ENCODE measurements around the gene ATP2B2.

Gene ATP2B2

DNA sequence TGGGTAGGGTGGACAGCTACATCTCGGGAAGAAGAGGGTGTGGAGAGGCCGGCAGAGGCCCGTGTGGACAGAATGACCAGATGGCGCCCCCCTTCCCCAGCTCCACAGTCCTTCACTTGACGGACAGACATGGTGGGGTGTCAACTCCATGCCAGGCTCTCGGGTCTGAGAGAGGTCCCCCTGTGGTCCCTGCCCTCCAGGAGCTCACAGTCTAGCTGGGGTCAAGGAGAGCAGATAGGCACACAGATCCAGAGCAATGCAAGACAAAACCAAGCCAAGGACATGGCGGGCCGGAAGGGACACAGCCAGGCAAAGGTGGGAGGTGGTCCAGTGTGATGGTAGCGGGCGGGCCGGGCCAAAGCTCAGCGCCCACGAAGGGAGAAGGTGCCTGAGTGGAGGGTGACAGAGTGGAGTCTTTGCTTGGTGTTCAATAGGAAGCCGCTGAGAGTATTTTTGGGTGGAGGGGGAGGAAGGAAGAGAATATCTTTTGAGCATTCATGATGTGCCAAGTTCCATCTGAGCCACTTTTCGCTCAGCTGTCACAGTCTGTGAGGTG, 112.4 kb downstream of the ATP2B2 start:
- H3K9me3 ChIP-seq (ENCODE audit: severe bottlenecking): no peaks in the 10 kb centered on the region
- DNase-seq (ENCODE audit: low spot score) (no peak), ATAC-seq (ENCODE audit: low read depth) (no peak)
- no peak overlapping the region for H3K27ac ChIP-seq (ENCODE audit: poor library complexity, severe bottlenecking)
- no peaks in the 10 kb centered on the region for H3K27me3 ChIP-seq (ENCODE audit: insufficient read depth, poor library complexity, severe bottlenecking)
- TF ChIP-seq, protein P1, sequence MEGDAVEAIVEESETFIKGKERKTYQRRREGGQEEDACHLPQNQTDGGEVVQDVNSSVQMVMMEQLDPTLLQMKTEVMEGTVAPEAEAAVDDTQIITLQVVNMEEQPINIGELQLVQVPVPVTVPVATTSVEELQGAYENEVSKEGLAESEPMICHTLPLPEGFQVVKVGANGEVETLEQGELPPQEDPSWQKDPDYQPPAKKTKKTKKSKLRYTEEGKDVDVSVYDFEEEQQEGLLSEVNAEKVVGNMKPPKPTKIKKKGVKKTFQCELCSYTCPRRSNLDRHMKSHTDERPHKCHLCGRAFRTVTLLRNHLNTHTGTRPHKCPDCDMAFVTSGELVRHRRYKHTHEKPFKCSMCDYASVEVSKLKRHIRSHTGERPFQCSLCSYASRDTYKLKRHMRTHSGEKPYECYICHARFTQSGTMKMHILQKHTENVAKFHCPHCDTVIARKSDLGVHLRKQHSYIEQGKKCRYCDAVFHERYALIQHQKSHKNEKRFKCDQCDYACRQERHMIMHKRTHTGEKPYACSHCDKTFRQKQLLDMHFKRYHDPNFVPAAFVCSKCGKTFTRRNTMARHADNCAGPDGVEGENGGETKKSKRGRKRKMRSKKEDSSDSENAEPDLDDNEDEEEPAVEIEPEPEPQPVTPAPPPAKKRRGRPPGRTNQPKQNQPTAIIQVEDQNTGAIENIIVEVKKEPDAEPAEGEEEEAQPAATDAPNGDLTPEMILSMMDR (IDR thresholded peaks at IDR 0.05; ENCODE audit: poor library complexity, severe bottlenecking): no peak
- H3K4me1 ChIP-seq (ENCODE audit: insufficient read depth, poor library complexity, severe bottlenecking): no peaks in the 10 kb centered on the region
- no peaks in the 10 kb centered on the region for H3K36me3 ChIP-seq (ENCODE audit: low read depth)
- H3K4me3 ChIP-seq (ENCODE audit: severe bottlenecking): no peak overlapping the region

DNA sequence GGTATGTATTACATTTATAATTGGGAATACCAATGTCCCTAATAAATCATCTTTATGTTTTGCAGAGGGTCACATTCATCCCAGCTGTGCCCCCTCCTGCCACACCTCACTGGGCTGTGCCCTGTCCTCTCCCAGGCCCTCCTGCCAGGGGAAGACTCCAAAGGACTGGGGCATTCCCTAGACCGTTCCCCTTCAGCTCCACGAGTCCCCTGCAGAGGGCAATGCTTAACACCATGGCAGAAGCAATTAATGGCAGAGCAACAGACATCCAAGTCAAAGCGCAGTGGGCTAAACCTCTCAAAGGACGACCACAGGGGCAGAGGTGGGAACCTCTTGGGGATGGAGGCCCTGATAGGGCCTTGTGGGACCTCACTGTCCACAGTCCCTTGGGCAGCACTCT, 113.1 kb downstream of the ATP2B2 start:
- H3K27ac ChIP-seq (ENCODE audit: poor library complexity, severe bottlenecking): no peak overlapping the region
- H3K9me3 ChIP-seq (ENCODE audit: severe bottlenecking): no peaks in the 10 kb centered on the region
- no peaks in the 10 kb centered on the region for H3K4me1 ChIP-seq (ENCODE audit: insufficient read depth, poor library complexity, severe bottlenecking)
- no peaks in the 10 kb centered on the region for H3K36me3 ChIP-seq (ENCODE audit: low read depth)
- no peaks in the 10 kb centered on the region for H3K27me3 ChIP-seq (ENCODE audit: insufficient read depth, poor library complexity, severe bottlenecking)
- TF ChIP-seq, protein P1 (IDR thresholded peaks at IDR 0.05; ENCODE audit: poor library complexity, severe bottlenecking): no peak
- ATAC-seq (ENCODE audit: low read depth) (no peak), DNase-seq (ENCODE audit: low spot score) (no peak)
- no peak overlapping the region for H3K4me3 ChIP-seq (ENCODE audit: severe bottlenecking)

DNA sequence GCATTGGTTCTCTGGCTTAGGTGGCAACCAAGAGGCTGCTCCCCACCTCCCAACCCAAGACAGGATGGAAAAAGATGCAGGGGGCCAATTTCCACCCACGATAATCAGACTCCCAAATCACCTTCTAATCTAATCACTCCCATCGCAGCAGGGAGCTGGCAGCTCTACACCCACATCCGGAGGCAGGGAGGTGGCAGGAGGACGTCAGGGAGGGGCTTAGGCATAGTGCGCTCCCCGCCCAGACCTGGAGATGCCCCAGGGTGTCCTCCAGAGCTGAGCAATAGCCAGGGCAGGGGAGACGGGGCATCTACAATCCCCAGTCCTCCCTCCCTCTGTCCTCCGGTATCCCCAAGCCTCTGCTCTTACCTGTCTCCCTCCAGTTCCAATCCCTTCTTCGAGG, 114.0 kb downstream of the ATP2B2 start:
- no peaks in the 10 kb centered on the region for H3K27me3 ChIP-seq (ENCODE audit: insufficient read depth, poor library complexity, severe bottlenecking)
- H3K36me3 ChIP-seq (ENCODE audit: low read depth): no peaks in the 10 kb centered on the region
- TF ChIP-seq, protein P1 (IDR thresholded peaks at IDR 0.05; ENCODE audit: poor library complexity, severe bottlenecking): no peak
- no peak overlapping the region for H3K27ac ChIP-seq (ENCODE audit: poor library complexity, severe bottlenecking)
- DNase-seq (ENCODE audit: low spot score): no peak
- ATAC-seq (ENCODE audit: low read depth): no peak
- no peaks in the 10 kb centered on the region for H3K4me1 ChIP-seq (ENCODE audit: insufficient read depth, poor library complexity, severe bottlenecking)
- no peak overlapping the region for H3K4me3 ChIP-seq (ENCODE audit: severe bottlenecking)
- no peaks in the 10 kb centered on the region for H3K9me3 ChIP-seq (ENCODE audit: severe bottlenecking)

DNA sequence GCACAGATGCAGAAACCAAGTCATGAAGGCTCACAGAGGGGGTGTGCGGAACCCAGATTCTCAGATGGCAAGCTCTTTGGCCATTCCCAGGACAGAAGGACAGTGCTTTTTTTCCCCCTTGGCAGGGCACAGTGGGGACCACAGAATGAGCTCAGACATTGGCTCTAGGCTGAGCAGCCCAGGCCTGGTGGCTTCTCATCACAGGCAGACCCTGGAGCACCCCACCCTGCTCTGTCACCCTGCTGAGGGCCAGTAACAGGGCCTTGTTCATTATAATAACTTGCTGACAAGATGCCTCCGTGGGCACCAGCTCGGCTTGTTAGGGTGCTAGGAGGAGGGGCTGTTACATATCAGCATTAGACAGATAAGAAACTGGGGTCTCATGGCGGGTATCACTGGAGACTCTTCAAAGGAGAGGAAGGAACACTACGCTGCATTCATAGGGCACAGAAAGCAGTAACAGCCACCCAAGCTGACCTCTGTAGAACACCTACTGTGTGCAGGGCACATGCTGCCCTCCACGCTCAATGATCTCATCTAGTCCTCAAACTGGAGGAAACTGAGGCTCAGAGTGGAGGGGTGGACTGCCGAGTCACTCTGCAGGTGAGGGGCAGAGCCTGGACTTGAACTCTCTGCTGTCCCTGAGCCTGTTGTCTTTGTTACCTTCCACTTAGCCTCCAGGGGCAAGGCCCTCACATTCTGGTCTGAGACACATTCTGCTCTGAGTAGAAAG, 114.6 kb downstream of the ATP2B2 start:
- ATAC-seq (ENCODE audit: low read depth): no peak
- Histone ChIP-seq H3K27ac (ENCODE audit: poor library complexity, severe bottlenecking) (no peak overlapping the region), H3K4me1 (ENCODE audit: insufficient read depth, poor library complexity, severe bottlenecking) (no peaks in the 10 kb centered on the region), H3K27me3 (ENCODE audit: insufficient read depth, poor library complexity, severe bottlenecking) (no peaks in the 10 kb centered on the region), H3K36me3 (ENCODE audit: low read depth) (no peaks in the 10 kb centered on the region), H3K9me3 (ENCODE audit: severe bottlenecking) (no peaks in the 10 kb centered on the region), H3K4me3 (ENCODE audit: severe bottlenecking) (no peak overlapping the region)
- no peak for DNase-seq (ENCODE audit: low spot score)
- TF ChIP-seq, protein P1 (IDR thresholded peaks at IDR 0.05; ENCODE audit: poor library complexity, severe bottlenecking): no peak

DNA sequence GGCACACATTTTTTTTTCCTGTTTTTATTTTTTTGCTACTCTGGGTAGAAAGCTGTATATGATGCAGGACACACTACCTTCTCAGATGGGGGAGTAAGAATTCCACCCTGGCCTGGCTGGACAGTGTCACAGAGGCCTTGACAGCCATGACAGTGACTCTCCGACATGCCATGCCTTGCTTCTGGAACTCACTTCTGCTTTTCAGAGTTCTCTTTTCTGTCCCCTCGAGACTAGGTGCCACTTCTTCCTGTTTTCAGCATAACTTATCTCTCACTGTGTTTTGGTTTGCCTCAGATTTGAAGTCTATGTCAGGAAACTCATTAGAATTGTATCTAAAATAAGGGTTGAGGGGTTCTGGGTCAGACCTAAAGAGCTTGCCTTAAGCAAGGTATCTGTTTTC, 115.4 kb downstream of the ATP2B2 start:
- no peak for ATAC-seq (ENCODE audit: low read depth)
- Histone ChIP-seq H3K27me3 (ENCODE audit: insufficient read depth, poor library complexity, severe bottlenecking) (no peaks in the 10 kb centered on the region), H3K9me3 (ENCODE audit: severe bottlenecking) (no peaks in the 10 kb centered on the region), H3K4me3 (ENCODE audit: severe bottlenecking) (no peak overlapping the region), H3K27ac (ENCODE audit: poor library complexity, severe bottlenecking) (no peak overlapping the region), H3K36me3 (ENCODE audit: low read depth) (no peaks in the 10 kb centered on the region), H3K4me1 (ENCODE audit: insufficient read depth, poor library complexity, severe bottlenecking) (no peaks in the 10 kb centered on the region)
- DNase-seq (ENCODE audit: low spot score): no peak
- TF ChIP-seq, protein P1 (IDR thresholded peaks at IDR 0.05; ENCODE audit: poor library complexity, severe bottlenecking): no peak

Measured in RWPE2 (cell line).